DOHH2 (cell line): ENCODE data around the gene CTU1.

Experiments used
- CTCF ChIP-seq: fragments of 200-600 bp; sonication (generic); IDR thresholded peaks from one replicate; pipeline ENCODE4 v1.5.1; 2014; ENCODE audit warnings: antibody characterized with exemption, mild to moderate bottlenecking, low read depth, low read length; ENCODE audit not compliant: poor library complexity, severe bottlenecking
- EZH2phosphoT487 ChIP-seq: fragments of 200-600 bp; sonication (generic); IDR thresholded peaks from 2 replicates; pipeline ENCODE4 v1.6.1; 2017; ENCODE audit warnings: borderline replicate concordance, mild to moderate bottlenecking, antibody characterized with exemption, low read length, moderate library complexity, mixed read lengths

DNA sequence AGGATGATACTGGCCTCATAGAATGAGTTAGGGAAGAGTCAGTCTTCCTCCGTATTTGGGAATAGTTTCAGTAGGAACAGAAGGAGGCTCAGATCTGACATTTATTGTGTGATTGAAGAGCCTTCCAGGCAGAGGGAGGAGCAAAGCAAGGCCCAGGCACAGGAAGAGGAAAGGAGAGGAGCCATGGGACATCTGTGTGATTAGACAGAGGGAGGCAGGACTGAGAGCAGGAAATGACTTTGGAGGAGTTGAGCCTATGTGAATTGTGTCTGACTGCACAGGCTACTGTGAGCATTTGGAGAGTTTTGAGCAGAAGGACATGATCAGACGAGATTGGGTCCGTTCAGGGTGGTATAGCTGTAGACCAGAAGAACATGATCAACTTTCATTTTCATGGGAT, 42.4 kb upstream of the CTU1 start:
- no peak for TF ChIP-seq CTCF
- TF ChIP-seq EZH2phosphoT487, result no peak
